Lower leg skin (tissue), 3 donors: ENCODE data around the gene GIGYF1.

Experiments
- CTCF ChIP-seq, 3 donors: fragments of 450-650 bp; IDR thresholded peaks; one replicate each; pipeline ENCODE4 v1.5.1; 2016; ENCODE audit warnings: antibody characterized with exemption in 3 of 3, mild to moderate bottlenecking in 3 of 3, moderate library complexity in 2 of 3
- POLR2A ChIP-seq, 2 donors: fragments of 450-650 bp; IDR thresholded peaks; one replicate each; pipeline ENCODE4 v1.6.1; 2016 to 2017; ENCODE audit warnings: antibody characterized with exemption in 2 of 2, mild to moderate bottlenecking in 1 of 2, moderate library complexity in 1 of 2

- TF ChIP-seq CTCF (IDR thresholded peaks at IDR 0.05) (no peak), POLR2A (IDR thresholded peaks at IDR 0.05) (no peak)
These were observed 10.2 kb downstream of the GIGYF1 start for GRCh38 chr7:100683659-100684533.
